ENCODE results near the gene ATXN7L1. TPM values are rescaled to one million over a fixed set of nuclear protein-coding genes. Genes with fewer than 3 reads are reported as not detected.
"Not testable (repeated sequence)": the region's sequence is repeated elsewhere in the genome, so short reads cannot be mapped to it uniquely, and the experiment has no call there.

Gene ATXN7L1
- polyA plus RNA-seq, 4 donors, result 9.5 to 10.4 (median 10.0) TPM

DNA sequence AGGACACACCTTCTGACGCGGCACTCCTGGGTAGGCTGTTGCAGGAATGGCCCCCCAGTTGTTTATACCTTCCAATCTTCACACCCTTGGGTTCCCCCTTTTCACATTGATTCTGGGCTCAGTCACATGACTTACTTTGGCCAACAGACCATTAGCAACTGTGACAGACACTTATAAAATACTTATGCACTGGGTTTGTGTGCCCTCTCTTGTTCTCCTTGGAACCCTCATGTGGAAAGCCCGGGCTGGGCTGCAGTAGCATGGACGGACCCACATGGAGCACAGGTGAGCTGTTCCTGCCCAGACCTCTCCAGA, 69.0 kb downstream of the ATXN7L1 start:
- DNase-seq (ENCODE audit: low read depth in 4 of 4, low spot score in 3 of 4), result no peak

DNA sequence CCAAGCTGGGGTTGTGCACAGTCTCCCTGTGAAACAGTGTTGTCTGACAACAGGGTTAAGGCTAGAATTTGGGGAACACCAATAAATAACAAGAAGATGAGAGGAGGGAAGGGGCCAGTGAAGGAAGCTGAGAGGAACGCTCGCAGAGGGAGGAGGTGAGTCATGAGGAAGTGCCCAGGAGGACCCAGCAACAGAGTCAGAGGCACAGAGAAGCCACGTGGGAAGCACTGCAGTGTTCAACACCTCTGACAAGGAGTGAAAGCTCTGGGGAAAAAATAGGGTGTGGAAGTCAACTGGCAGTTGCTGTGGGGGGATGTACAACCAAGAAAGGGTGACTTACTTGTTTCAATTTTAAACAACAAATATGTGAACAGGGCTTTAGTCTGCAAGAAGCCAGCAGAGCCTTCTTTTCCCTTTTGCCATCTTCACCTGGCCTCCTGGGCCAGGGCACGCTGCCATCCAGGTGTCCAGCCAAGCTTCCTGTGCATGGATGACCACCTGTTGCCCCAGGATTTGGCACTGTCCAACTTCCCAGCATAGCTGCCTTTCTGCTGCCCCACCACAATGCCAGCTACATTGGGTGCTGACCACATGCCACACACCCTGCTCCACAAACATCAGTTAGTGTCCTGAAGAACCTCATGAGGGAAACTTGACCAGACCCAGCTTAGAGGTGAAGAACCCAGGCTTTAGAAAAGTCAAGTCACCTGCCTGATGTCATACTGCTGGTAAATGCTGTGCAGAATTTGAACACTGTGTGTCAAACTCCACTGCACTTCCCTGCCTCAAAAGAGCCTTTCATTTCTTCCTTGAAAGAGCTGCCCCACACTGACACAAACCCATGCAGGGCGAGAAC, 69.6 kb downstream of the ATXN7L1 start:
- DNase-seq (ENCODE audit: low read depth in 4 of 4, low spot score in 3 of 4), result no peak

DNA sequence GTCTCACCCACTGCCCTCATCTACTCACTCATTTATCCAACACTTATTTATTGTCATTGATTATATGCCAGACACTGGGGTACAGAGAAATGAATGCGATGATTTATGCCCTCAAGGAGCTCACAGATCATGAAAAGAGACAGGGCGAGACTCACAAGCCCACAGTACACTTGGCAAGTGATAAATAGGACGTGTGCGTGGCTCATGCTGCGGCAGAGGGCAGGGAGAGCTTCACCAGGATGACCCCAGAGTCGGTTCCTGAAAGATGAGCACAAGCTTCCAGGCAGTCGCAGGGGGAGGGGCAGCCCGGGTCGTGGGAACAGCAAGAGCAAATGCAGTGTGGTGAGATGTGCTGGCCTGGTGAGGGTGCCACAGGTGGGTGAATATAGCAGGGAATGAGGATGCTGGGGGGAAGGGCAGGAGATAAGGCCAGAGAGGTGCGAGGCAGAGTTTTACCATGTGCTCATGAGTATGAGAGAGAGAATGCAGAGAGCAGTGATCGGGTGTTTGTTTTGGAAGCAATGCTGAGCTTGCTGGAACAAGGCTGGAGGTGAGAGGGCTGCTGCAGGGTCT, 70.9 kb downstream of the ATXN7L1 start:
- DNase-seq (ENCODE audit: low read depth in 4 of 4, low spot score in 3 of 4), result no peak

DNA sequence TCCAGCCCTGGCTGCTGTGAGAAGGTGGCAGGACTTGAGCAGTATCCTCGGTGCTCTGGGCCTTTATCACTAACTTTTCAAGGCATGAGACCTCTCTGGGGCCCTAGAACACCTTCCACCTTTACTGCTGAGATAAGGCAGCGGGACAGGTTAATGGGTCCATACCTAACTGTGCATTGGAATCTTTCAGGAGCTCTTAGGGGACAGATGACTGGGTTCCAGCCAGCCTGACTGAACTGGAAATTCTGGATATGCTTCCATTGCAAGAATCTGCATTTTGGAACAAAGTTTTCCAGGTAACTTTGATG, 73.0 kb downstream of the ATXN7L1 start:
- DNase-seq (ENCODE audit: low read depth in 4 of 4, low spot score in 3 of 4), result no peak

DNA sequence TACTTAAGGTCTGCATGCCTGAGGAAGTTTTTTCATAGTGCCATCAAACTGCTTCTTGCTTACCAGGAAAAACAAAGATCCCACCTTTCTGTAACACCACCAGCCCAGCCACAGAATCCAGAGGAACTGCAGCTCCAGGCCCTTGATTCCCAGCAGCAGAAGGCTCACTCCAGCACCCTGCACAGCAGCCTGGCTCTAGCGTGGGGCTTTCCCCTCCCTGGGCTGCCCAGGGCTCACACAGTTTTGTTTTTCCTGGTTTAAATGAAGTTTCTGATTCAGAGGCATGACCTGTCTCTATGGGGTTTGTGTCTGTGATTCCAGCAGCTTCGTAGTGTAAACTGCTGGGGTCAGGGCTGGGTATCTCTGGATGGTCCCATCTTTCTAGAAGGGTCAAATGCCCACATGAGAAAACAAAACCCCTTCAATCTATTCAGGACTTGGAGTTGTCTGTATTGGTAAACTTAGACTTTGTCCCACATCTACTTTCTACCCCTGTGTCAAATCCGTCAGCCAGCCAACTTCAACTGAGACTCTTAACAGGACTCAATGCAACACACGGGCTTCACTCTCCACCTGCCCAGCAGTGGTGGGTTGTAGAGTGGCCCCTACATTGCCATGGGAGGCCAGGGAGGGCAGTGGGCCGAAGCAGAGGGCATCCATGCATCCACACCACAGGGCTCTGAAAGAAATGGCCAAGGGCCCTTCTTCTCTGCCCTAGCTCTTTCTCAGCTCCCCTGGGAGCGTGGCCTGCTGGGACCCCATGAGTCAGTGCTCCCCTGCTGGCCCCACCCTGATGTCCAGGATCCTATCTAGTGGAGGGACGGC, 73.6 kb downstream of the ATXN7L1 start:
- DNase-seq (ENCODE audit: low read depth in 4 of 4, low spot score in 3 of 4), result no peak

DNA sequence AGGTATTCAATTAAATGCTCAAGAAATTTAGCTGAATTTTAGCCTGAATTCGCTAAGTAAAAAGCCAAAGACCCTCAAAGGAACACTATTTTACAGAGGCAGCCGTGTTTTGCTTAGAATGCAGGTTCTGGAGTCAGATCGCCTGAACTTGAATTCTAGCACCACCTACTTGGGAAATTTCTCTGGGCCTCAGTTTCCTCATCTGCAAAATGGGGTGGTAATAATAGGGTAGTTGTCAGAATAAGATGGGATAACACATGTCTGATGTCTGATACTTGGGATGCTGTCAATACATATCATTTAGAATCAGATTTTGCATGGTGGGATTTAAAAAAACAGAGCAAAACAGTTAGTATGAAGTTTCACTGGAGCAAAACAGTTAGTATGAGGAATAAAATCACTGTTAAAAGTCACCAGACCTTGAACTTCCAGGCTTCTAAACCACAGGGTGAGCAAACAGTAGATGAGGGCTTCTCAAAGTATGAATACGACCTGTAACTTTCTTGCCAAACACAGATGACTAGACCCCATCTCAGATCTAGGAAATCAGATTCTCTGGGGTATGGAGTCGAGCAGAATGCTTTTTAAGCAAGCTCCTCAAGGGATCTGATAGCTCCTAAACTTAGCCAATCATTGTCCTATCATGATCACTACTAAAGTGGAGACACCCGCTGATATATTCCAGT, 75.4 kb downstream of the ATXN7L1 start:
- no peak for DNase-seq (ENCODE audit: low read depth in 4 of 4, low spot score in 3 of 4)

DNA sequence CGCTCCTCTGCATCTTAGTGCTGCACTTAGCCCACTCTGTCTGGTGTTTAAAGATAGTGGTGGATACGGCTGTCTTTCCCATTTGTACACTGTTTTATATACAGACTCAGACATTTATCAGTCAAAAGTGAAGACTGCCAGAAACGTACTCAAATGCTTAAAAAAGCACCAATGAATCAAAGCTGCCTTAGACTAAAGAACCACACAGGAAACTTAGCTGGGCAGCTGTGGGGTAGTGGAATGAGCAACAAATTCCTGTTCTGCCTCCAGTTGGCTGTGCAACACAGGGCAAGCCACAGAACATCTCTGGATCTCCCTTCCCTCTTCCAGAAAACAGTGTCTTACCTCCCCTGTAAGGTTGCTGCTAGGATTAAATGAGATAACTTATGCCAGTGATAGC, 76.0 kb downstream of the ATXN7L1 start:
- DNase-seq (ENCODE audit: low read depth in 4 of 4, low spot score in 3 of 4), result no peak

DNA sequence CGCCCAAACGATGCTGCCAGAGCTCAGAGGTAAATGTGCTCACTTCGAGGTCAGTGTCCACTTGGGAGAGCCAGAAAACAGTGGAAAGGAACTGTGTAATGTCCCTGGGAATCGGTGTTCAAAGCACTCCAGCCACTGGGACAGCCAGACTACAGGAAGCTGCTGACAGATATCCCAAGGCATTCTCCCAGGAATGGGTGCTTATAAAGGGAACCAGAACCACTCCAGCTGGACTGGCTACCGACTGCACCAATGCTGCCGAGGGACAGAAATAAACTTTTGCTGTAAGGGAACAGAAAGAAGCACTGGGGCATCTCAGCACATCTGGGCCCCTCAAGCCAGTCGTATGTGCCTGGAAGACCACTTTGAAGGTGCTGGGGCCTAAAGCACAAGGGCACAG, 76.7 kb downstream of the ATXN7L1 start:
- no peak for DNase-seq (ENCODE audit: low read depth in 4 of 4, low spot score in 3 of 4)

DNA sequence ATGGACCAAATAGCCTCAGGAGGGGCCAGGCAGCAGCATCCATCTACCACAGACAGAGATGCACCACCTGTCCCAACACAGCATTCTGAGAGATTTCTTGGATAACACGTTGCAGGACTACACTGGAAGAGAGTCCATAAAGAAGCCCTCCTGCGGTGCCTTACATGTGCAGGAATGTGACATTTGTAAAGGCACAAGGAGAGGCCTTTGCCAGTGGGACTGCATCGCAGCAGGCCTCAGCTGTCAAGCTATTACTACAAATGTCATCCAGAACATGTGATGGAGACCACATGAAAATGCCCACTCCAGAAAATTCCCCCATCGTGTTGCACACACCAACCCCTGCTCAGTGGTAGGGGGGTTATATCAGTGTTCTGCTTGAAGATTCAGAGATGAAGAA, 77.4 kb downstream of the ATXN7L1 start:
- DNase-seq (ENCODE audit: low read depth in 4 of 4, low spot score in 3 of 4), result no peak

DNA sequence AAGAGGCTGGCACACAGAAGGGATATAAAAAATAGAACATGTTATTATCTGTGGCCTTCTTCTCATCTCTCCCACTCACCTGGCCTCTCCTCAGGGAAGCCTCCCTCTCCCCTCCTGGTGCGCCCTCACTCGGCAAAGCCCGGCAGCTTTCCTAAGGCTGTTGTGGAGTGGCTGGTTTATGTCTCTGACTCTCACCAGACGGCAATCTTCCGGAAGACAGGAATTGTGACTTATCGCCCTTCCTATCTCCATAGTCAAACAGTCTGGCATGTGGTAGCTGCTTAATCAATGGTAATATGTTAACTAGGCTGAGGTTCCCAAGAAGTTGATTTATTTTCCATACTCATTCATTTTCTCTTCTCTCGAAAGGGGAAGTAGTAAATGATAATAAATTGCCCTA, 78.7 kb downstream of the ATXN7L1 start:
- DNase-seq (ENCODE audit: low read depth in 4 of 4, low spot score in 3 of 4), result no peak

DNA sequence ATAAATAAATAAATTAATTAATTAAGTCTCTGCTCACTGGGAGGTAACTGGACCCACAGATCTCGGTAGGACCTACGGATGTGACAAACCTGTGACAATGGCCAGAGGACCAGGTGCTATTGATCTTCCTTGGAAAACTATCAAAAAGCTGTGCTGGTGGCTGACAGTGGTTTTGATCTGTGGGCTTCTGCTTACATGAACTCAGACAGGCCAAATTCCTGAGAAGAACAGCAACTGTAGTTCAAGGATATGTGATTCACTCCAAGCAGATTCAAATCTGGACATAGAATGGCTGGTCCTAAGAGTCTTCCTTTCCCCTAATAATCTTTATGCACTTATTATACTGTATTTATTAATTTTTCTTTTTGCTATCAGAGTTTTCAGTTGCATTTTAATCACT, 80.0 kb downstream of the ATXN7L1 start:
- DNase-seq (ENCODE audit: low read depth in 4 of 4, low spot score in 3 of 4), result no peak

DNA sequence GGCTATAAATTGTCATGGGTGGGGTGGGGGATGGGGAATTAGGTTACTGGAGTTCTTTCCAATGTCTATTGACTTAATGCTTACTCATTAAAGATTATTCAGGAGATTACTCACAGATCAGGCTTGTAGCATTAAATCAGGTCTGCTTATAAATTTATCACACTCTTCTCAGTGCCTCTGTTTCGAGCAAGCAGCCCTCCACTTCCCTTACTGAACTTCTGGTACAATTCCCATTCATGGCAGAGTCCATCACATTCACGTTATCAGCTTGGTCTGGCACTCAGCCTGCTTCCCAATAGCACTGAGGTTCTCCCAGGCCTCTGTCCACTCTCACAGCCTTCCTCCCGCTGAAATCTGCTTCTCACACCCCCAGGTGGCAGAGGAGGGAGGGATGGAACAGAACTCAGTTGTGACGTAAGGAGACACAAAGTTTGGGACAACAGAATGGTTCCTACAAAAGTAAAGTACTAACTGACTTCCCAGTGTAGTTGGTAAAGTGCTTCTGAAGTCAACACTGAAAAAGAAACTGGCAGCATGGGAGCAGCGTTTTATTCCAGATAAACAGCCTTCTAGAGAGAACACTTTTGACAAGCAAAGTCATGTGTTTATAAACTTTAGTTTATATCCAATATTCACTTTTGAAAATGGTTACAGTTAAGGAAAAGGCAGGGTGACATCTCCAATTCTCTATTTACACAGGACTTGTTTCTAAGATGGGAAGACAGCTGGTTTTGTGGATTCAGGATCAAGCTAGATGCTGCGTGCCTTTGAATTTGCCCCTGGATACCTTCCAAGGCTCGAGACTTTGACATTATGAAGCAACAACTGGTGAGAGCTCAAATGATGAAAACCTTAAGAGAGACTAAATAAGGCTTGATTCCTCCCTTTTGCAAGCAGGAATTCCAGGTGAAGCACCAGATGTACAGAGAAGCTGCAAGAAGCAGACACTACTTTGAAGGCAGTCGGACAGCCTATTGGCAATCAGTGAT, 81.4 kb downstream of the ATXN7L1 start:
- DNase-seq (ENCODE audit: low read depth in 4 of 4, low spot score in 3 of 4), result no peak

DNA sequence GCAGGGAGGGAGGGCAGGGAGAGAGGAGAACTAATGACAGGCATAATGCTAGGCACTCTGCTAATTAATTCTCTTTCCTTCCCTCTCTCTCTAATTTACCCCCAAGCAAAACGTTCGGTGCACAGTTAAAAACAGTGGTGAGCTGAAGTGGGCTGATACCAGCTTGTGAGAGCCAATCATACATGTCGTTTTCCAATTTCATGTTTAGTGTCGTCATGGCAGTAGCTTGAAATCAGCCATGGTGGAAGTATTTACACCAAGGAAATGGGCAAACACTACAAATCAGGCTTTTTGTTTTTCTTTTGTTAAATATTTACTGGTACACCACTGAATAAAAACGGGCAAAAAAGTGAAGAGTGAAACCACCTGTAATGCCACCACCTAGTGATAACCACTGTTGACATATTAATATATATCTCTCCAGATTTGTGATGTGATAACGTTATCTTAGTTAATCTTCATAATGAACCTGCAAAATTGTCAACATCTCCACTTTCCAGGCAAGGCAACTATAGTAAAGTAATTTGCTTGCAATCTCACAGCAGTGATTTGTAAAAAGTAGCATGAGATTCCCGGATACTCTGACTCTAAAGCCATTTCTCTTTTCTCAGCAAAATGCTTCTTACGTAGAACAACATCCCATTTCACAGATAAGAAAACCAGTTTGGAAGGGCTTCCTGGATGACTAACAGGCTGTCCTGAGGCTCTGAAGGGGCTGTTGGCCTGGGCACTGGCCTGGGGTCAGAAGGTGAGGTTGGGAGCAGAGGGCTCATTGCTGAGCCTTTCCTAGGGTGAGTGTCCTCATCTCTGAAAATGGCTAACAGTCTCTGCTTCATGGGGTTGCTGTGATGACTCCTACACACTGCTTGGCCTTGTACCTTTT, 83.7 kb downstream of the ATXN7L1 start:
- no peak for DNase-seq (ENCODE audit: low read depth in 4 of 4, low spot score in 3 of 4)

DNA sequence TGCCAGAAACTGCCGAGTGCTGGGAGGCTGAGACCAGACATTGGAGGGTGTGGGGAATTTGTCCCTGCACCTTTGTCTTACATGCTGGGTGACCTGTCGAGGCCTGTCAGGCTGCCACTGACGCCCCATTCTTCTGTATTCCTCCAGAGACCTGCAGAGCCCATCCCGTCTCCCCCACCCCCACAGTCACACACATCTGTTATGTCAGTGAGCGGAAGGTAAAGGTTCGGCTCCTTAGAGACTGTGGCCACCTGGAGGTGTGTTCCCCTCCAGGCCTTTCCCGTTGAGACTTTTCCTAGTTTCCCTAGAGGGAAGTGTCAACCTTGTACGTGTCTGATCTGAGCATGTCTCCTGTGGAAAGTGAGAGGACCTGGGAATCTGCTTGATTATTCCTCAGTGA, 84.5 kb downstream of the ATXN7L1 start:
- DNase-seq (ENCODE audit: low read depth in 4 of 4, low spot score in 3 of 4), result no peak

DNA sequence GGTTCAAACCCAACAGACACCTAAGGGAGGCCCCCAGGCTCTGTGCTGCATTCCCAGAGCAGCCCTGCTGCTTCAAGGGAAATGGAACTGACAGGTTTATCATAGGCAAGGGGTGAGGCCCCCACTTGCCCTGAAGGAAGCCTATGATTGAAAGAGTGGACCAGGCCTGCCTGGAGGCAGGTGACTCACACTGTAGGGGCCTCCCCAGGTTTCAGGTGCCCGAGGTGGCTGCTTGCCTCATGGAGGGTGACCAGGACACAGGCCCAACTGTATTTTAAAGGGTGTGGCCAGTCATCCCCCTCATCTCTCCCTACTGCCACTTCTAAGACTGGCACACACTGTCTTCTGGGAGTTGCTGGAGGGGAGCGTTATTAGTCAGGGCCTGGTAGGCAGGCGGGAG, 85.4 kb downstream of the ATXN7L1 start:
- no peak for DNase-seq (ENCODE audit: low read depth in 4 of 4, low spot score in 3 of 4)

DNA sequence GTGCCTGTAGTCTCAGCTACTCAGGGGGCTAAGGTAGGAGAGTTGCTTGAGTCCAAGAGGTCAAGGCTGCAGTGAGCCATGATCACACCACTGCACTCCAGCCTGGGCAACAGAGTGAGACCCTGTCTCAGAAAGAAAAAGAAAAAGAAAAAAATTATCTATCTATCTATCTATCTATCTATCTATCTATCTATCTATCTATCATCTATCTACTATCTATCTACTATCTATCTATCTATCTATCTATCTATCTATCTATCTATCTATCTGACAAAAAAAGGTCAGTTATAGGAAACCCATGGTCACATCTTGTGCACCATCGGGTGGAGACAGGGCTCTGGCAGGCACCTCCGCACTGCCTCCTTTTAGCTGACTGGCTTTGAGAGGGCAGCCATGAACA, 85.9 kb downstream of the ATXN7L1 start:
- not testable (repeated sequence) for DNase-seq (ENCODE audit: low read depth in 4 of 4, low spot score in 3 of 4)

DNA sequence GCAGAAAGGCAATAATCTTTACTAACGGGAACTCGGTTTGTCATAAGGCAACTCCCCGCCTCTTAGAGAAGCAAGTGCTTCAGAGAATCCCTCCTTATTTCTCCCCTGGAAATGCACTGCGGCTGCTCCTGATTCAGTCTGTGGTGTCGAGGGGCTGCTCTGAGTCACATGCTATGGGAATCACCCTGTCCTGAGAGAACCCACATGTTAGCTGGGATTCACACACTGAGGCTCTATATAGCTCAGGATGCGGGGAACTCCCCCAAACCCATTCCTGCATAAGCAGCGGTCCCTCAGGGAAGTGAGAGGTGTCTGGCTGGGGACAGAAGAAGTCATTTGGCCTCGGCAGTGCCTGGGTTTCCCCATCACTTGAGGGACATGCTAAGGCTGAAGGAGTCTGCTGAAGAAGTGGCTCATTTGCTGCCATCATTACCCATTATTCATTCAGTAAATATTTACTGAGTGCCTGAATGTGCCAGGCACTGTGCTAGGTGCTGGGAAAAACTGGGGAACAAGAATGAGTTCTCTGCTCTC, 87.5 kb downstream of the ATXN7L1 start:
- DNase-seq (ENCODE audit: low read depth in 4 of 4, low spot score in 3 of 4), result no peak

DNA sequence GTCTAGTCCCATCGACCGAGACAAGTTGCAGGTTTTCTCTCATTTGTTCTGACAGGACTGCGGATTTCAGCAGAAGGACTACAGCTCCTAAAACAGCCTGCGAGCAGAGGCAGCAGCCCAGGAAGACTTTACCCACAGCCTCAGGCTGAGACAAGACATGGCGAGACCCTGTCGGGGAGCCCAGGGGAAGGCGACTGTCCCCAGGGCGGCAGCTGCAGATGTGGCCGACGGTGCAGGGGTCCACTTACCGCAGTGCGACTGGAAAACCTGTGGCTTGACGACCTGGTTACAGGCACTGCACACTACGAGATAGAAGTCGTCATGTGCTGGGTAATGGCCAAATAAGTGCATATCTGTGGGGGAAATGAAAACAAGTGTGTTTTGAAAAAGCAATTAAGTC, 88.0 kb downstream of the ATXN7L1 start:
- no peak for DNase-seq (ENCODE audit: low read depth in 4 of 4, low spot score in 3 of 4)

DNA sequence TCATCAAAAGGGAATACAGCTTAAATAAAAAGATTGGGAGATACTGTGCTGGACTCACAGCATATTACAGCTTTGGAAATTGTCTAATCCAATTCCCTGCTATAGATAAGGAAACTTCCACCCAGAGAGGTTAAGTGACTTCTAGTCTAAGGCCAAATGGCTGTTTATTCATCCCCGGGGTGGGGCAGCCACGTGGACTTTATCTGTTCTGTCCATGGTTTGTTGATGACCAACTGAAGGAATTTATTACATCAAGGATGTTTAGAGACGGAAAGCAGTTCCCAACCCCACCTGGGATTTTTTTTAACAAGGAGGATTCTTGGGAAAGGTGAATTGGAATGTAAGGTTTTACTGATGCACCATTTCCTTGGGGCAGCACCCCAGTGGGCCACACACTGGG, 88.6 kb downstream of the ATXN7L1 start:
- no peak for DNase-seq (ENCODE audit: low read depth in 4 of 4, low spot score in 3 of 4)
